Left colon (tissue), 2 donors: ENCODE results near the gene LRRTM4. TPM values are rescaled to one million over a fixed set of nuclear protein-coding genes. Genes with fewer than 3 reads are reported as not detected.

ENCODE experiments used
- ATAC-seq: fragments of 200-7000 bp; cut with Tn5 transposase; one replicate; pipeline ENCODE4 v1.9.1; 2020; ENCODE audit warnings: mild to moderate bottlenecking, moderate library complexity
- DNase-seq, 2 donors: peaks; one replicate each; pipeline ENCODE4 v3.0.0-alpha.2; 2020
- intact Hi-C, 2 donors: fragments of 100-400 bp; cut with DNase I in 1 of 2; cut with micrococcal nuclease in 1 of 2; formaldehyde crosslinking; loops; one replicate each; pipeline versions ENCODE4 v1.11.2 to v1.14.0; 2022; cut with DNase I, micrococcal nuclease
- total RNA-seq, 2 donors: library from RNA; stranded (reverse); fragmentation: NEBNext Ultra II Directional; extraction: Animal tissue kit (Norgen Biotek cat#: 25700); gene quantifications; one replicate each; pipeline ENCODE4 v1.2.1, GENCODE V29; 2021
- donor health status: DM: no; HTN: no; CAD: no.
- donor health status: DM: yes; HTN: yes; CAD: no.

The LRRTM4 gene
- total RNA-seq, 2 donors from 2014 or later, result 0.64 TPM; not detected in 1

DNA sequence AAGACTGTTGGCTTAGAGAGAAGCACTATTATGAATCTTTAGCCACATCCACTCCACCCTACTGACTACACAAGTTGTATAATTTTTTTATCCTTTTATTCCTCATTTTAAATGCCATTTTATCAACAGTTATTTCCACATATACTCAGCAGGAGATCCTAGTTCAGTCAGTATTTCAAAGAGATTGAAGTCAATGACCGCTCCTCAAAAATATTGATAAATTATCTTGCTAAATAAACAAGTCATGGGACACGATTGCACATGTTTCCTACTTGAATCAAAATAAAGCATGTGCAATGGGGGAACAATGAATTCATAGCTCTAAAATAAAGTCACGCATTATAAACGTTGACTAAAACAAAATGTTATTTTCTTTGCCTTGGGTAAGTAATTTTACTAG lies 496.5 kb downstream of the LRRTM4 start:
- intact Hi-C loops, result no loop called here
- no peak for DNase-seq
- ATAC-seq, result no peak

DNA sequence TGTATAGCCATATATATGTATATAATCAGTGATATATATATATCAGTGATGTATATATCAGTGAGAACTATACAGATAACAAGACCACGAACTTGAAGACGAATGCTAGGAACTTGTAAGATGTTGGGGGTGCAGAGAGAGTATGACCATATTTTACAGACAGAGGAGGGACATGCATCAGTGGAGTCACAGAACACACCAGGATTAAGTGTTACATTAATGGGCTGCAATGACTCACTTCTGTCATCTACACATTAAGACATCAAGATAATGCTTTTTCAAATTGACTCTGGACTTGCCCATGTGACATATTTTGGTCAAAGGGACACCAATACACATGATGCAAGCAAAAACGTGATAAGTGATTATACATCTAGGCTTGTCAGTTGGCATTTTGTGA lies 501.0 kb downstream of the LRRTM4 start:
- no peak for DNase-seq
- no peak for ATAC-seq
- intact Hi-C loops, result no loop called here

DNA sequence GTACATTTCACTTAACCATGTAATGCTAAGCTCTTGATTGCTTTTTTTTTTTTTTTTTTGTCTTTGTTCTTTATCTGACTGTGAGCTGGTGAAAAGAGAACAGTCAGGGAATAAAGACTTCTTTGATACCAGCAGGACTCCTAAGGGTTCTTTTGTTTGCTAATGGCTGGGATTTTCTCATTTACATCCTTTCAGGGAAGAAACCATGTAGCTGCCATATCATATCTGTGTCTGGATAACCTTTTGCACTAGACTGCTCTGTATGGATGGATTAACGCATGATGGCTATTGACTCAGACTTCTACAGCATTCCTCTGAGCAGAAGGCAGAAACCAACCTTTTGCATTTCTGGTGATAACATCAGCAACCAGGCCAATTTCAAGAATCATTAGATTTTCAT lies 504.0 kb downstream of the LRRTM4 start:
- ATAC-seq (no peak), DNase-seq (no peak)
- intact Hi-C loops, result no loop called here

DNA sequence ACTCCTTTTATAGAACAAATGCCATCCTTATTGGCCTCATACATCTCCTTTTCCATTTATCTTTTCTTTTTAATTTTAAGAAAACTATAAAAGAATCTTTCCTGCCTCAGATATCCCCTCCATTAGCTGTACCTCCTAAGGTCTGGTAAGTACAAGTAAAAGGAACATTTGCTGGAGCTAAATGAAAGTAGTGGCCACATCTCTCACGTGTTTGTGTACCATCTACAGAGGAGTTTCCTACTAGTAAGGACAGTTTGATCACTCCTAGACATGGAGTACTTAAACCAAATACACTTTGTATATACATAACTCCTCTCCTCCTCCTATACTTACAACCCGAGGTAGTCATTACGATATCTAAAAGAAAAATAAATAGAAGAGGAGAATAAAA lies 504.8 kb downstream of the LRRTM4 start:
- DNase-seq (no peak), ATAC-seq (no peak)
- intact Hi-C loops, result no loop called here

DNA sequence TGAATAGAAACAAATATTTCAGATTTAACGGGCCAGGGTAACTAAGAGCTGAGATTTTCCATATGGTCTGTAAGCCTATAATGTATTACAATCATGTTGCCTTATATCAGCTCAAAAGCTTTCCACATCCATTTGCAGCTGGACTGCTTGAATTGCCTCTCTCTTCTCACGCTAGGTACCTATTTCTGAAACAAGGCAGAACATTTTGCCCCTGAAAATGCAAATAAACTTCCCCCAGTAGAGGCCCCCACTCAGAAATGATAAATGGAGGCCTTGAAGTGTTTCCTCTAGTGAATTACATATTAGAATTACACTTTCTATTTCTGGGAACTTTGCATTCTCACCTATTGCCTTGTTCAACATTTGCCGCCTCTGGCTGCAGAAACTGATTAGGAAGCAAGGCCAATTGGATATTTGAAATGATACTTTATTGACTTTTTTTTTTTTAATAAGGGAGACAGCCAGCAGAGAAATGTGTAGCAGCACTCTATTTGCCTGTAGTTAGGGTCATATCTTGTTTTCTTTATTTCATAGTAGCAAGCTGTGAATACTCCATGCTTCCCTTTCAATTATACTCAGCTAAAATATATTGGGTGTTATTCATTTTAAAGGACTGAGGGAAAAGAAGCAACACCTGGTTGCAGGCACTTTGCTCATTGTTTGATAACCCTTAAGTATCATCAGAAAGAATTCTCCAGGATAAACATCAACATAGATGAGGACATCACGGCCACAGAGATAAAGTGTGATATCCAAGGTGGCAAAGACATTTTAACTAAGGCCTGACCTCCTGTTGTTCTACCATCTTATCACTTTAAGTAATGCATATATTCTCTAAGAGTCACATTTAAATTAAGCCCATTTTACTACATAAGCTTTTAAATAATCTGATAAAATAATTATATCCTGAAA lies 505.5 kb downstream of the LRRTM4 start:
- intact Hi-C loops, result no loop called here
- DNase-seq (no peak), ATAC-seq (no peak)

DNA sequence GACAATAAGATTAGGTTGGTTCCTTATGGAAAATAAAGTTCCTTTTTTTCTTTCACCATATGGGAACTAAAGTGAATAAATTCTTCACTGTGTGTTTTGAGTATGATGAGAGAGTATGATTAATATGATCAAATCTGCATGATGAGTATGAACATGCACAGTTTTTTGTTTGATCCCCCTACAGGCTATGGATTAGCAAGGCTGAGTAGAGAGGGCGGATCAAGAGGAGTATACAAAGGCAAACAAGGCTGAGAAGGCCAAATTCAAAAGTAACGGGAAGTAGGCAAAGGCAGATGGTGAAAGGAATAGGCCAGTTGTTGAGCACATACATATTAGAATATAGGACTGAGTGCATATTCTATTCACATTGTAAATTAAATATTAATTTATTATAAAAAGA lies 508.2 kb downstream of the LRRTM4 start:
- no peak for ATAC-seq
- no peak for DNase-seq
- intact Hi-C loops, result no loop called here

DNA sequence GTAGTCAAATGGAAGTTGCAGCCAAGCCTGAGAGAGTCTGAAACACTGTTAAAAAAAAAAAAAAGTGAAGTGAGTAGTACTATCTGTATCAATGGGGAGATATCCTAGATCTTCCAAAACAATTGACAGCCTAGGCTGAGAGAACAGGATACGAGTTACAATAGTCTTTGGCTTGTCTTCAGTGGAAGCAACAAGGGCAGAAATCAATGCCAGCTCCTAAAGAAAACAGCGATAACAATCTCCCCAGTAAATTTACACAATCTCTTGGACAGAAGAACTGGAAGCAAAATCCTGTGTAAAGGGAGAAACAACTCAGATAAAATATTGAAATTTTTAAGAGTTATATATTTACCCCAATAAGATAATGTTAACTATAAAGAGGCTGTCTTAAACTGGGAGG lies 508.7 kb downstream of the LRRTM4 start:
- DNase-seq (no peak), ATAC-seq (no peak)
- intact Hi-C loops, result no loop called here

DNA sequence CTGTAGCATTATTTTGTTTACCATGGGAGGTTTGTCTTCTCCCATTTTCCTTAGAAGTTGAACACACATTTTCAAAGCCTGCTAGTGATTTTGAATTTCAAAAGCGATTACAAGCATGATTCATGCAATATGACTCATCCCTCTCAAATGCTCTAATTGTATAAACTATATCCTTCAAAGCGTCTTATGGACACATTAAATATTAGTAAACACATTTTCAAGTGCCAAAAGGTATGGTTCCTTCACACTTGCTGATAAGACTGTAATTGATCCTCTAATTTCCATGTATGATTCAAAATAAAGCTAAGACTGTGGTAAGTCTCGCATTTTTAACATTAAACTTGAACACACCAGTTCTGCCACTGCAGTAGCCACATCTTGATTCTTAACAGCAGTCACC lies 512.9 kb downstream of the LRRTM4 start:
- intact Hi-C loops, result no loop called here
- DNase-seq (no peak), ATAC-seq (no peak)

DNA sequence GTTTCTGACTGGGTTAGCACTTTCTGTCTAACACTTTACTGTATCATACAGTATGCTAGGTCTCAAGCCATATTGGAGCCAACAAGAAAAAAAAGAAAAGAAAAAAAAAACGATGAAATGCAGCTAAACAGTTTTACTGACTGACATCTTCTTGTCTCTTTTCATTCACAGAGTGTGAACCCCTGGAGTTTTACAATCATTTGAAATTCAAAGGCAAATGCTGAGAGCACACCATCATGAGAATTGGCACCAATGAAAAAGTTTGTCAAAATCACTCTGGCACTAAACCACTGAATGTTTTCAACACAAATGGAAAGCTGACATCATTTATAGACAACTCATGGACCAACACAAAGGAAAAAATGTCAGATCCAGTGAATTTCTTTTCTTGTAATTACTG lies 513.3 kb downstream of the LRRTM4 start:
- intact Hi-C loops, result no loop called here
- ATAC-seq (no peak), DNase-seq (no peak)

DNA sequence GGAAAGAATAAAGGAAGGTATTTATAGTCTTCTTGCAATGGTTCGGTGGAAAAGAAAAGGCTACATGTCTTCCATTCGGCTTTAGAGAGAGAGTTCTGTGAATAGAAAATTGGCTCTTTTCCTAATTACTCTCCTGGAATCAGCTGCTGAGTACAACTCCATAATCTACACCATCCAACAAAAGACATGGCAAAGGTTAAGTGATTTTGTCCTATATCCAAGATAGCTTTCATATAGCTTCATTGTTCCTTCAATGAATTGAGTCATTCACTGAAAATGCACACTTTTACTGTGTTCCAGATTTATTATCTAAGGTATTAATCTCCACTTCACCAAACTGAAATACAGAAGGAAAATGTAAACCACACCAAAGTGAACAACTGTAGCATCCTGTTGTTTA lies 514.5 kb downstream of the LRRTM4 start:
- no peak for ATAC-seq
- intact Hi-C loops, result no loop called here
- DNase-seq, result no peak

DNA sequence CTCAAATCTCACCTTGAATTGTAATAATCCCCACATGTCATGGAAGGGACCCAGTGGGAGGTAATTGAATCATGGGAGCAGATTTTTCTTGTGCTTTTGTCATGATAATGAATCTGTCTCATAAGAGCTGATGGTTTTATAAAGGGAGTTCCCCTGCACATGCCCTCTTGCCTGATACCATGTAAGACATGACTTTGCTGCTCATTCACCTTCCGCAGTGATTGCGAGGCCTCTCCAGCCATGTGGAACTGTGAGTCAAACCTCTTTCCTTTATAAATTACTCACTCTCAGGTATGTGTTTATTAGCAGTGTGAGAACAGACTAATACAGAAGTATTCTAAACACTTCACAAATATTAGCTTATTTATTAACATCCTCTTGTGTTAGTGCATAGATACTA lies 516.7 kb downstream of the LRRTM4 start:
- no peak for DNase-seq
- ATAC-seq, result no peak
- intact Hi-C loops, result no loop called here

DNA sequence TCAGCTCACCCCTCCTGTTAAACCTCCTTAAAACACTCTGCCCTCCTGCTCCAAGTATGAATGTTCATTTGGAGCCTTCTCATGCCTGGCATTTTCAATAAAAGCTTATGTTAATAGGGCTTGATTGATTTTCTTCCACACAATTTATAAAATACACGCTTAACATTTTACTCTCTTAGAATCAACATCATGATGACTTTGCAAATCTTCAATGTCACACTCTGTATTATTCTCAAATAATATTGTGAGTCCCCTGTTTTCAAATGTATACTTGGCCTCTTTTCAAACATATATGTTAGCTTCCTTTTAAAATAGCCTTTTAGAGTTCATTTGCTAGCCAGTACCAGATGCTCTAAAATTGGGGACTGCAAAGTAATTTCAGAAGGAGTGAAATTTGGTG lies 520.3 kb downstream of the LRRTM4 start:
- intact Hi-C loops, result no loop called here
- ATAC-seq (no peak), DNase-seq (no peak)

DNA sequence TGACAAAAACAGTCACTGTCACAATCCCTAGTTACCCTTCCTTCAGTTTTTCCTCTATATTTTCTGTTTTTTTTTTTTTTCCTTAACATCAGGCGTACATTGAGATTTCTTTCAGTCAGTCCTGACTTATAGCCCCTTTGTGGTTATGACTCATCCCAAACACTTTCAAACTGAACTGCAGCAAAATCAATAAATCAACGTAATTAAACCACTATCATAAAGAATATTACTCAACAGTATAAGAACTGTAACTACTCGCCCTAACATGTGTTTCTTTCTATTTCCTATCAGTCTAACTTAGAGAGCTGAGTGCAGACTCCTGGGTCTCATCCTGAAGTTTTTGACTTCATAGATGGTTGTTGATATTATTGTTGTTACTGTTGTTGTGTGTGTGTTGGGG lies 523.5 kb downstream of the LRRTM4 start:
- ATAC-seq (no peak), DNase-seq (no peak)
- intact Hi-C loops, result no loop called here

DNA sequence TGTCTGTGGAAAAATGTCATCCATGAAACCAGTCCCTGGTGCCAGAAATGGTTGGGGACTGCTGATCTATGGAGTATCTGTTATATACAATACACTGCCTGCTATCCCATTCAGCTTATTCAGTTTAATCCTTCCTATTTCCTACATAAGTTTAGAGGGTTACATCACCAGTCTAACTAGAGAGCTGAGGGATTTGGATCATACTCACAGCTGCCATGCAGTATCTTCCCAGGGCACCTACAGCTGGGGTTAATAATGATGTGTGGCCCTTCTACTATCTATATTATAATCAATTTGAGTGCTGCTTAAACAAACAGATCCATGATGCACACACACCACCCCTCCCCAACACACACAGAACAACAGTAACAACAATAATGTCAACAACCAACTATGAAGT lies 524.0 kb downstream of the LRRTM4 start:
- intact Hi-C loops, result no loop called here
- no peak for ATAC-seq

DNA sequence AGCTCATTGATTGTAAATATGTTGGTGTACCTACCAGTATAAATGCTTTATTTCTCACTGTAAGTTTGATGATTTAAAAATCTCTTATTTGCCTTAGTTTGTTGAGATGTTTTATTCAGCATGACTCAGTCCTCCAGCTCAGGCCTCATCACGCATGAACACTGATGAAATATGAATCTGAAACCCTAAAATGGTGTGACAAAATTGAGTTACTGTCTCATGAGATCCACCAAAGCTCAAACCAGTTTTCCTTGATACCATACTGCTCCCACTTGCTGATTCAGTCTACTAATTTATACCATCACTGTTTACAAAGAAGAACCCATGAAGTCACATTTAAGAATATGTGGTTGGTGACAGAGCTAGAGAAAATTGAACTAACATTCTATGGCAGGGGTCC lies 524.9 kb downstream of the LRRTM4 start:
- ATAC-seq, result no peak
- intact Hi-C loops, result no loop called here
- no peak for DNase-seq

More for the DNA sequence above, 524.0 kb downstream of the LRRTM4 start:
- DNase-seq, result no peak

DNA sequence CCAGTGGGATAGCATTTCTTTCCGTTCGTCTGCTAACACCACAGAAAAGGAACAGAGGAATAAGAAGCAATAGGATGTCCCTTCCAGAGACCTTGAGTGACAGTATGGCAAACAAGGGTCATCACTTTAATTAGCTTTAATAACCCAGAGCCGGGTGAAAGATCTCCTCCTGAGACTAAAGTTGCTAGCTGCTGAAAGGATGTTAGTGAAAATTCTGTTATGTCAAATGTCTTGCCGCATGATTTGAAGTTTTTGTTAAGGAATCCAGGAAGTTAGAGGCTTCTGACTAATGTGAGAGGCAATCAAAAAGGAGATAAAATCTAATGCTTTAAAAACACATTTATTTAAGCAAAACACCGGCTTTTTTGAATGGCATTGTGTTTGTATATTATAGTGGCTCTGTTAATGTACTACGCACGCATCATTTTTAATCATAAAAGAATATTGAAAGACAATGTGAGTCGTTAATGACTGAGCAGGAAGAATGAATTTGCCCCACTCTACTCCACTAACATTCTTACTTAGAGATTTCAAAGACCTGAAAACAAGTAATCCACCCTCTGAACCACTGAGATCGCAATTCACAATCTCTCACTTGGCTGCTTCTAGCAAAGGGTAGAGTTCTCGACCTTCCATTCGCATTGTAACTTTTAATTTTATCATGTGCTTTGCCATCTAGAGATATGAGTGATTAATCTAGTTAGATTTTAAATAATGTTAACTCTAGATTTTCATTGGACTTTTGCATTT lies 536.6 kb downstream of the LRRTM4 start:
- DNase-seq (no peak), ATAC-seq (no peak)
- intact Hi-C loops, result no loop called here

DNA sequence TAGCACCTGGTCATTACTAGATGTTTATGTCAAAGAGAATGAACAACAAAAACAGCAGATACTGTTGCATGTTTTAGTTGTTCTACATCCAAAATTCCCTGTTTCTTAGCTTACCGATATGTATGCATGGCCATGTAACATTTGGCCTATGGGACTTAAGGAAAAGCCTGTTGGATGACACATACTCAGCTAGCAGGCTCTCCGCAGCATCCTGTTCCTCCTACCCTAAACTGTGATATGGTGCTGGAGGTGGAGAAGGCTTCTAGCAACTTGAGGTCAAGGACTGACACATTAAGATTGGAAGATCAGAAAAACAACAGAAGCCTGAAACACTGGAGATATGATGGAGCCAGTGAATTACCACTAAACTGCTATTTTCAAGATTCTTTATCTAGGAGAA lies 537.8 kb downstream of the LRRTM4 start:
- ATAC-seq, result no peak
- DNase-seq, result no peak
- intact Hi-C loops, result no loop called here

DNA sequence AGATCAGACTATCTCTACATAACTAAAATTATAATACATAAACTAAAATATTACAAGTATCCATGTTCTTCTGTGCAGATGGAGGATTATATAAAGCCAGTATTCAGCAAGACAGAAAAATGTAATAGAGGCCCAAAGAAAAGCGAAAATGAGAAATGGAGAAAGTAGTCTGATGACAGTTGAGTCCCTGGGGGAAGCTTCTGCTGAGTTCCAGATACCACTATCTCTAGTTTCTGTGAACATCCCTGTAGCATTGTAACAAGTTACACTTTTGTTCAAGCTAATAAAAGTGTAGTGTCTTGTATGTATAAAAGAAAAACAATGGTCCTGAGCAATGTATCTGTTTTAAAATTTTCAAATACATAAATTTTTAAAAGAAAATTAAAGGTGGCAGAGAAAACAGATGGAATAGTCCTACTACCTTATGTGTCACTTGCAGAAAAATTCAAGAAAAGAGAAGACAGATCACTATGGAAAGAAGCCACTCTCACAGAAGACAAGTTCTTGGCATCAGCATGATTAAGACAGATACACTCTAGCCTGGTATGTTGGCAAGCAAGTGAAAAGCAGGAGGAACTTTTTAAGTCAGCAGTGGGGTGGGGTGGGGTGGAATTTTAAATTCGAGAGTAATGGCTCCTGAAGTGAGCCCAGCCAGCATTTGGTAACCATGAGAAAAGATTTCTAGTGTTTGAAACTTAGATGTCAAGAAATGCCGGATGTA lies 541.9 kb downstream of the LRRTM4 start:
- intact Hi-C loops, result no loop called here
- ATAC-seq (no peak), DNase-seq (no peak)

DNA sequence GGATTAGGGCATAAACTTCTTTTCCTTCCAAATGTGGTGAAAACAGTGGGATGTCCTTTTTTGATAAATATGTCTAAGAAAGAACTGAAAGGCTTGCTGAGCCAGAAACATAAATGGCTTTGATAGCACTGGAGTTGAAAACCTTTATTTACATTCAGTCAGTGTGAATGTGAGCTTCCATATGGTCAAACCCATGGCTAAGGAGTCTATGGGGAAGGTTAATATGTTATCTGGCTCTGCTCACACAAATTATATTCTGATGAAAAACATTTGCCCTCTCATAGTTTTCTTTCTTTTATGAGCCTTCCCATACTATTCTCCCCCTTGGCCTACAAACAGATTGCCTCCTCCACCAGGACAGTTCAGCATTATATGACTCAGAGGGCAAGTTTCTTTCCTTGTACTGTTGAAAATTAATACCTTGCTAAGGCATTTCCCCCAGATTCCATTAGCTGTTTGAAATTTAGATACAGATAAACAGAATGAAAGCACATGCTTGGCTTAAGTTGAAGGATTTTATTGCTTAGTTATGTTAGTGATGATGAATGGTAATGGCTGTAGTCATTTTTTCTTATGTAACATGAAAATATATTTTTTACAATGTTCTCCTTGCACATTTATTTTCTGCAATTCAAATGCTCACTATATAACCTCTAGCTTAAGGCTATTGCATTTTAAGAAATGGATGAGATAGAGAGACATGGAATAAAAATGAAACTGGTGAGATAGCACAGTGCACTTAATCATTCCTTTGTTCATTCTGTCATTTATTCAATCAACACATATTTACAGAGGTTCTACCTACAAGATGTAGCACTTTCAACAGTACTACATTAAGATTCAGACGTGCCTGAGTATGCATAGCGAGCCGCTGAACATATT lies 544.1 kb downstream of the LRRTM4 start:
- no peak for DNase-seq
- no peak for ATAC-seq
- intact Hi-C loops, result no loop called here
